ENCODE results near the gene OASL.

The OASL gene

GRCh38 chr12:120990487-120991055, 48.5 kb downstream of the OASL start:
- Histone ChIP-seq H3K4me3 (ENCODE audit: low read depth, low read length) (no peak overlapping the region), H3K27ac (ENCODE audit: extremely low read depth, low read depth, low read length) (no peak overlapping the region), H3K36me3 (ENCODE audit: control insufficient read depth in 2 of 2, insufficient read depth in 1 of 2, low read length in 2 of 2) (no peaks in the 10 kb centered on the region), H3K9me3 (ENCODE audit: control insufficient read depth, insufficient read depth, low read depth, low read length) (no peaks in the 10 kb centered on the region), H3K4me1 (ENCODE audit: control insufficient read depth, insufficient read depth, low read length) (no peaks in the 10 kb centered on the region)
- peak; percentile 66 for TF ChIP-seq ZNF366 (tag by site-specific recombination; conservative IDR thresholded peaks at IDR 0.05)
- no peak for TF ChIP-seq ZBTB1 (tag by site-specific recombination; IDR thresholded peaks at IDR 0.05)
- ChIA-PET CTCF (interaction anchor here (0.6 to 0.7 kb wide), 2 partner anchors 72 to 1692 kb away, joined by 3 read pairs; no protein-coding TSS in a partner anchor), POLR2A (no interaction called here)

- no peak overlapping the region for H3K4me3 ChIP-seq (ENCODE audit: low read depth, low read length)
- CTCF ChIA-PET = interaction anchor here (1.0 kb wide), 1 partner anchor 18 kb away, joined by 3 read pairs; no protein-coding TSS in a partner anchor
- no peaks in the 10 kb centered on the region for H3K36me3 ChIP-seq (ENCODE audit: control insufficient read depth in 2 of 2, insufficient read depth in 1 of 2, low read length in 2 of 2)
- H3K4me1 ChIP-seq (ENCODE audit: control insufficient read depth, insufficient read depth, low read length) = no peaks in the 10 kb centered on the region
- TF ChIP-seq ZNF302 (tag by site-specific recombination; IDR thresholded peaks at IDR 0.05; ENCODE audit: low read depth) = no peak
- no peak for TF ChIP-seq HOXA7 (CRISPR knock-in tag; IDR thresholded peaks at IDR 0.05; ENCODE audit: borderline replicate concordance)
- TF ChIP-seq OSR2 (tag by site-specific recombination; IDR thresholded peaks at IDR 0.05) = no peak
- TF ChIP-seq ZNF2 (tag by site-specific recombination; IDR thresholded peaks at IDR 0.05) = no peak
- TF ChIP-seq ZNF660 (tag by site-specific recombination; IDR thresholded peaks at IDR 0.05) = no peak
- TF ChIP-seq, protein P1, sequence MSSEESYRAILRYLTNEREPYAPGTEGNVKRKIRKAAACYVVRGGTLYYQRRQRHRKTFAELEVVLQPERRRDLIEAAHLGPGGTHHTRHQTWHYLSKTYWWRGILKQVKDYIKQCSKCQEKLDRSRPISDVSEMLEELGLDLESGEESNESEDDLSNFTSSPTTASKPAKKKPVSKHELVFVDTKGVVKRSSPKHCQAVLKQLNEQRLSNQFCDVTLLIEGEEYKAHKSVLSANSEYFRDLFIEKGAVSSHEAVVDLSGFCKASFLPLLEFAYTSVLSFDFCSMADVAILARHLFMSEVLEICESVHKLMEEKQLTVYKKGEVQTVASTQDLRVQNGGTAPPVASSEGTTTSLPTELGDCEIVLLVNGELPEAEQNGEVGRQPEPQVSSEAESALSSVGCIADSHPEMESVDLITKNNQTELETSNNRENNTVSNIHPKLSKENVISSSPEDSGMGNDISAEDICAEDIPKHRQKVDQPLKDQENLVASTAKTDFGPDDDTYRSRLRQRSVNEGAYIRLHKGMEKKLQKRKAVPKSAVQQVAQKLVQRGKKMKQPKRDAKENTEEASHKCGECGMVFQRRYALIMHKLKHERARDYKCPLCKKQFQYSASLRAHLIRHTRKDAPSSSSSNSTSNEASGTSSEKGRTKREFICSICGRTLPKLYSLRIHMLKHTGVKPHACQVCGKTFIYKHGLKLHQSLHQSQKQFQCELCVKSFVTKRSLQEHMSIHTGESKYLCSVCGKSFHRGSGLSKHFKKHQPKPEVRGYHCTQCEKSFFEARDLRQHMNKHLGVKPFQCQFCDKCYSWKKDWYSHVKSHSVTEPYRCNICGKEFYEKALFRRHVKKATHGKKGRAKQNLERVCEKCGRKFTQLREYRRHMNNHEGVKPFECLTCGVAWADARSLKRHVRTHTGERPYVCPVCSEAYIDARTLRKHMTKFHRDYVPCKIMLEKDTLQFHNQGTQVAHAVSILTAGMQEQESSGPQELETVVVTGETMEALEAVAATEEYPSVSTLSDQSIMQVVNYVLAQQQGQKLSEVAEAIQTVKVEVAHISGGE (tag by site-specific recombination; conservative IDR thresholded peaks at IDR 0.05; ENCODE audit: low read depth) = no peak
- TF ChIP-seq ZNF335 (tag by site-specific recombination; conservative IDR thresholded peaks at IDR 0.05) = no peak
- no peak for TF ChIP-seq BCL11B (tag by site-specific recombination; IDR thresholded peaks at IDR 0.05; ENCODE audit: low read depth)
- TF ChIP-seq ZNF426 (tag by site-specific recombination; IDR thresholded peaks at IDR 0.05) = no peak
- TF ChIP-seq ZNF626 (tag by site-specific recombination; IDR thresholded peaks at IDR 0.05) = no peak
- TF ChIP-seq ZNF266 (tag by site-specific recombination; IDR thresholded peaks at IDR 0.05; ENCODE audit: low read depth) = no peak
- TF ChIP-seq ZNF664 (tag by site-specific recombination; IDR thresholded peaks at IDR 0.05) = no peak
- TF ChIP-seq ZNF571 (tag by site-specific recombination; IDR thresholded peaks at IDR 0.05) = no peak
- TF ChIP-seq ZNF404 (tag by site-specific recombination; IDR thresholded peaks at IDR 0.05) = no peak
- no peak overlapping the region for H3K27ac ChIP-seq (ENCODE audit: extremely low read depth, low read depth, low read length)
- no peaks in the 10 kb centered on the region for H3K9me3 ChIP-seq (ENCODE audit: control insufficient read depth, insufficient read depth, low read depth, low read length)
- POLR2A ChIA-PET = no interaction called here
These were observed 49.4 kb downstream of the OASL start for GRCh38 chr12:120989687-120990086.

DNA sequence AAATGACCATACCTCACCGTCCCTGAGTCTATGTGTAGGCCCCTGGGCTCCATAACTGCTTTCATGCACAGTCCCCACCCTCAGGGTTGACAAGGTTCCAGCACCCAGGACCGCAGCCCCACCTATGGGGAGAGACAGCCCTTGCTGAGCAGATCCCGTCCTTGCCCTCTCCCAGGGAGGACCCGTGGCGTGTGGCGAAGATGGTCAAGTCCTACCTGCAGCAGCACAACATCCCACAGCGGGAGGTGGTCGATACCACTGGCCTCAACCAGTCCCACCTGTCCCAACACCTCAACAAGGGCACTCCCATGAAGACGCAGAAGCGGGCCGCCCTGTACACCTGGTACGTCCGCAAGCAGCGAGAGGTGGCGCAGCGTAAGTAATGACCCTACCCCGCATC, 50.4 kb downstream of the OASL start:
- POLR2A ChIA-PET = no interaction called here
- CTCF ChIA-PET = no interaction called here
- no peak for TF ChIP-seq ZNF362 (tag by site-specific recombination; IDR thresholded peaks at IDR 0.05)
- no peak for TF ChIP-seq ZNF280D (tag by site-specific recombination; IDR thresholded peaks at IDR 0.05)
- TF ChIP-seq ZNF223 (tag by site-specific recombination; IDR thresholded peaks at IDR 0.05) = no peak
- no peak for TF ChIP-seq WT1 (tag by site-specific recombination; IDR thresholded peaks at IDR 0.05)
- no peak for TF ChIP-seq ZNF629 (tag by site-specific recombination; IDR thresholded peaks at IDR 0.05)
- no peak for TF ChIP-seq ZNF514 (tag by site-specific recombination; IDR thresholded peaks at IDR 0.05)
- TF ChIP-seq SP7 (tag by site-specific recombination; IDR thresholded peaks at IDR 0.05) = no peak
- no peak for TF ChIP-seq ZNF366 (tag by site-specific recombination; conservative IDR thresholded peaks at IDR 0.05)
- no peak for TF ChIP-seq ZNF560 (tag by site-specific recombination; IDR thresholded peaks at IDR 0.05; ENCODE audit: borderline replicate concordance)
- TF ChIP-seq ZBTB48 (tag by site-specific recombination; IDR thresholded peaks at IDR 0.05) = no peak
- no peak for TF ChIP-seq ZNF791 (tag by site-specific recombination; IDR thresholded peaks at IDR 0.05)
- TF ChIP-seq MEIS1 (CRISPR knock-in tag; IDR thresholded peaks at IDR 0.05; ENCODE audit: borderline replicate concordance) = no peak

More for the DNA sequence above, 50.4 kb downstream of the OASL start:
- Histone ChIP-seq H3K9me3 (ENCODE audit: control insufficient read depth, insufficient read depth, low read depth, low read length) (no peaks in the 10 kb centered on the region), H3K36me3 (ENCODE audit: control insufficient read depth in 2 of 2, insufficient read depth in 1 of 2, low read length in 2 of 2) (no peaks in the 10 kb centered on the region), H3K27ac (ENCODE audit: extremely low read depth, low read depth, low read length) (no peak overlapping the region), H3K4me3 (ENCODE audit: low read depth, low read length) (no peak overlapping the region), H3K4me1 (ENCODE audit: control insufficient read depth, insufficient read depth, low read length) (no peaks in the 10 kb centered on the region)

Measured in HEK293 (cell line).